LoVo (cell line): ENCODE measurements around the gene SAYSD1.
"Not testable (repeated sequence)": the region's sequence is repeated elsewhere in the genome, so short reads cannot be mapped to it uniquely, and the experiment has no call there.

Experiments used
- DNase-seq: peaks from one replicate; pipeline ENCODE4 v3.0.0-alpha.2; 2016; ENCODE audit warnings: low spot score

SAYSD1 gene, protein sequence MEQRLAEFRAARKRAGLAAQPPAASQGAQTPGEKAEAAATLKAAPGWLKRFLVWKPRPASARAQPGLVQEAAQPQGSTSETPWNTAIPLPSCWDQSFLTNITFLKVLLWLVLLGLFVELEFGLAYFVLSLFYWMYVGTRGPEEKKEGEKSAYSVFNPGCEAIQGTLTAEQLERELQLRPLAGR

DNA sequence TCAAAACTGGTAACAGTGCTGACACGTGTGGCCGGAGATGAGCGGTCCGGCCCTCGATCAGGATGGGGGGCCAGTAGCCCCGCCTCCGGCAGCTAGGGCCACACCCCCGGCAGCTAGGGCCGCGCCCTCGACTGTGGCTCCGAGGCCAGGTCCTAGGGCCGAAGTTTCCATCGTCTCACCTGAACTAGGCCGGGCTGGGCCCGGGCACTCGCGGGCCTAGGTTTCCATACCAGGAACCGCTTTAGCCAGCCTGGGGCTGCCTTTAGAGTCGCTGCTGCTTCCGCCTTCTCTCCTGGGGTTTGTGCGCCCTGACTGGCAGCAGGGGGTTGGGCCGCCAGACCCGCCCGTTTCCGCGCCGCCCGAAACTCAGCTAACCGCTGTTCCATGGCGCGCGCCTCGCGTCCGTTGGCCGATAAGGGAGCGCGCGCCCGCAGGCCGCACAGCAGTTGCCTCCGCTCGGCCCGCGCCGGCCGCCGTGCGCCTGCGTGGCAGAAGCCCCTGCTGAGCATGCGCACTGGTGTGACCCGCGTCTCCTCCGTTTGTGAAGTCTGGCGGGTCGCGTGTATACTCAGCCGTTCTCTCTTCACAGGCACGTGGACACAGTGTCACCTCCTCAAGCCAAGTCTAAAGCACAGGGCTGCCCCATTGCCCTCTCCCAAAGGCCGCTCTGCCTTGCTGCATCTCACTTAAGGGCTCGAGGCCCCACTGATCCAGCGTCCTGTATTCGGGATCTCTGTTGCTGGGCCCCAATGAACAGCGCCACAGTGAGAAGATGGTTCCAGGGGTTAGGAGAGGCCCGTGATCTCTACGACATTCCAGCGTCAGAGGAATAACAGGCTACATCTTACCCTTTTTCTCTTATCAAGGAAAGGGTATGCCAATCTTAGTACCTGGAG, at the start of gene SAYSD1:
TSS of gene SAYSD1 (minus strand) at position 483 of the 896 bp plus-strand sequence. CDS start at position 386, 97 bp downstream.
- peak; percentile 95 for DNase-seq

DNA sequence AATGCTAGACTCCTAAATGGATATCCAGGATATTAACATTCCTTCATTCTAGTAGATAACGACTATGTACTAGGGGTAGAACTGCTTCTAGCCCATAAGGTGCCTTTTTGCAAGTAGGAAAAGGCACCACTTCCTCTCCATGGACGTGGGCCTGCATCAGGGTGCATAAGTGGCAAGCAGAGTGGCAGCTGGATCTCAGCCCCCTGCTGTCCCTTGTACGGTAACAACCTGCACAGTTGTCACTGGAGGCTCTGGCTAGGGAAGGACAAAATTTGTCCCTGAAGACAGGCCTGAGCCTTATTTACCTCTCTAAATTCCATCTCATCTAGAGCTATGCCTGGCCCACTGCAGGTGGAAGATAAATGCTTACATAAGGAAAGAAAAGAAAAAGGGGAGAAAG, 42.5 kb upstream of the SAYSD1 start:
- DNase-seq = no peak

DNA sequence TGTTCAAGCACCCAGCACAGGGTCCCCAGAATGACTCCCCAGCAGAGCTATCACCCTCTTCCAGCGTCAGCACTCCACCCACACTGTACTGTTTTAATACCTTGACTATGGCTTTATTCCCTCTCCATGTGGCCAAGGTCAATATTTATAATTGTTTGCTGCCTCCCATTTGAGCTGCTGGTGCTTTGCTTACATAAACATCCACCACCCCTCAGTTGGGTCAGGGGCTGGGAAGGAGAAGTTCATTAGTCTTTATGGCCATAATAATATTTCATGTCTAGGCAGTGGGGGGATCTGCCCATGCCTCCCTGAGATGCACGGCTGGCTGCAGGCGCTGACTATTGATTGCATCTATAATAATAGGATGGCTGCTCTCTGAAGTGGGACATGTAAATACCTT, 41.8 kb upstream of the SAYSD1 start:
- no peak for DNase-seq

DNA sequence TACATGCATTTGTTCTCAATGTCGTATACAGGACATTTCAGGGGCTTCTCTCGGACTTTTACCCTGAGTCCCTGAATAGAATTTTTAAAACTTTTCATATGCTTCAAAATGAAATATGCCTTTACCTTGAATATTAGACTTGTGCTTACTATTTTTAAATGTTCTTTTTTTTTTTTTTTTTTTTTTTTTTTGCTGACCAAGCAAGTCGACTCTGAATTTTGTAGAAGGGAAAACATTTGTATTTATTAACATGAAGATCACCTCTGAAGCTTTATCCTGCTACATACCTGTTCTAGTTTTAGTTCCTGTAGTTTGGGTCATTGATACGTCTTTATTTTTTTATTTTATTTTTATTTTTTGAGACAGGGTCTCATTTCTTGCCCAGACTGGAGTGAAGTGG, 39.7 kb upstream of the SAYSD1 start:
- no peak for DNase-seq

DNA sequence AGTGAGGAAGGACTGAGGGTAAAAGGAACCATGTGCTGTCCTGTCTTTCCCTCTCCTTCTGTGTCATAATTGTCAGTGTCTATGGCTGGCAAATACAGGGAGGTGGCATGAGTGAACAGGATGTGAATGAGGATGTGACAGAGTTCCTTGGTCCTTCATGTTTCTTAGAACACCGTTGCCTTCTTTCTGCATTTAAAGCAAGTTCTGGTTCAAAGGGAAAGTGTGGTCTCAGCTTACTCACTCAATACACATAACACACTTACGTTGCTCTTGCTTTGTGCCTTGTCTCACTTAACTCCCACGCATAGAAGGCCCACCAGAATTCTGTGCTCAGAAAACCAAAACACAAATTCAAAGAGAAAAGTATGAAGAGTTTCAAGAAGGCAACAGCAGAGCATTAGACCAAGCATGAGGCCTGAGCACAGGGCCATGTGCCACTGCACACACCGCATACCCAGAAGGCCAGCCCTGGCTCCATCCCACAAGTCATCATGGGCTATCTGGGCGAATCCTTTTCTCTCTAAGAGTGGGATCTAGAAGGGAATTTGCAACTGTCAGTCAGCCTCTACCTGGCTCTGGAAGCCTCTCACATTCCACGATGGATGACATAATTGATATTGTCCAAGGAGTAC, 38.9 kb upstream of the SAYSD1 start:
- no peak for DNase-seq

DNA sequence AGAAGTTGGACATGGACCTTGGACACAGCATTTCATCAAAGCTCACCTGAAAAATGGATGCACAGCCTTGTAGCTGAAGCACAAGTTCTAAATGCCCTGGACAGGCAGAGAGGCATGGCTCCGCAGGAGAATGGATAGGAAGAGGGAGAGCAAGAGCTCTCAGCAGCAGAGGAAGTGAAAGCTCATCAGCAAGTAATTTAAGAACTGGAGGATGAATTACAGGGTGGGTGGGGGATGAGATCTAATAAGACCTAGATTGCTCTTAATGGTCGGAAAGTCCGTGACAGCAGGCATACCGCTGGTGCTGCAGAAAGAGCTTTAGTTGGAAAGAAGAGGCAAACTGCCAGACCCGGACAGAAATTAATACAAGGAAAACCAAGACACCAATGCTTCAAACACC, 37.3 kb upstream of the SAYSD1 start:
- DNase-seq = no peak

DNA sequence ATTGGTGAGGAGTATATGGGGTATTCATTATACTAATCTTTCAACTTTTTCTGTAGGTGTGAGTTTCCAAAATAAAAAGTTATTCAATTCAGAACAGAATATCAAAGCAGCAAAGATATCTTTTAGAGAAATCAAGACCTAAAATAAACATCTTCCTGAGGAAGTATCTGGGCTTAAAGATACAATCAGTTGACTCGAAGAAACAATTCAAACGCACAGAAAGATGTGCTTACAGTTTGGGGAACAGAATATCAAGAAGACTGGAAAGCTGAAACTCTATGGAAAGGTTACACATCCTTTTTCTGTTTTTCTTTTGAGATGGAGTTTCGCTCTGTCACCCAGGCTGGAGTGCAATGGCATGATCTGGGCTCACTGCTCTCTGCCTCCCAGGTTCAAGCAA, 36.2 kb upstream of the SAYSD1 start:
- no peak for DNase-seq

DNA sequence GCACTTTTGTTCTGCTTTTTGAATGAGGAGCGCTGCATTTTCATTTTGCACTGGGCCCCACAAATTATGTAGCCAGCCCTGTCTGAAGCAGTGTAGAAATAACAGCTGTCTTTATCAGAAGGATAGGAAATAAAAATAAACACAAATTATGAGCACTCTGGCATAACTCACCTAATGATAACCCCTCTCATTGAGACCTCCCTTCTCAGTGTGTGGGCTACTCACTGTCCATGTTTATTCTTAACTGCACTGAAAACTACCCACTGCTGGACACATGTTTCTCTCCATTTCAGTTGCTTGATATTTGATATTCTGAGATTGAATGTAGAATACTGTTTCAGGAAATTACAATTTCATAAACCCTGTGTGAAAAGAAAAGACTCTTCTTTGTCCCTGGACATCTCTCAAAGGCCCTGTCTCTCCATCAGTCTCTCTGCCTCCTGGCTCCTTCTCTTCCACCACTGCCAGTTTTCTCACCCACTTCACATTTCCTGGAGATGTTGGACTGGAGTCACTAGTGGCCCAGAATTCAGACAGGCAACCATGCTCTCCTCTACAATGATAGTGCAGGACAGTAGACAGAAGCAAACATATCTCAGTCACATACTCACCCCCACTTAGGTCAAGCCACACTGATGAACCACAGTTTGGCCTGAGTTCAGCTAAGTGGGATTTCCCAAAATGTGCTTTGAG, 29.6 kb upstream of the SAYSD1 start:
- DNase-seq = no peak

DNA sequence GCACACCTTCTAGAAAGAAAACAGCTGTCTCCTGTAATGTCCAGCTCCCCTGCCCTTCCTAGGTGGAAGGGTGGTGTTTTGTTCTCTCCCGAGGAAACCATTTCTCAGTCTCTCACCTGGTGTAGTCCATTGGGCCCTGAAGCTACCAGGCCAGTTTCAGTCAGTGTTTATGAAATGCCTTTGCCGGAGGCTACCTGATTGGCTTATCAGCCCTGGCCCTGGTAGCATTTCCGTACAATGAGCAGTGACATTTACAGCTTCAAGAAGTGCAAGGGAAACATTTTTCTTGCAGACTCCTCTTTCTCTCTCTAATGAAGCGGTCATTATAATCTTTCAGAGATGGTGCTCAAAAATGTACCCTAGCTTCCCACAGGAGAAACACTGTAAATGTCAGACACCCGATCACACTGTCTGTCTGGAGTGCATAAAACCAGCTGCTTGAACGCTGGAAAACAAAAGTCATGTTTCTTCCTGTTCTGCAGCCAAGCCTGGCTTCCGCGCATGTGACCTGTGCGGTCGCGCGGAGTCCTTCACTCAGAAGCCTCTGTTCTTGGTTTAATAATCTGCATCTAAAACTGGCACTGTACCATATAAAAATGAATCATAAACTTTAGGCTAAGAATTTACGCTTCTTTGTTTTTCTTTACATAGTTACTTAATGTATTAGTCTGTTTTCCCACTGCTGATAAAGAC, 28.4 kb upstream of the SAYSD1 start:
- DNase-seq = no peak

DNA sequence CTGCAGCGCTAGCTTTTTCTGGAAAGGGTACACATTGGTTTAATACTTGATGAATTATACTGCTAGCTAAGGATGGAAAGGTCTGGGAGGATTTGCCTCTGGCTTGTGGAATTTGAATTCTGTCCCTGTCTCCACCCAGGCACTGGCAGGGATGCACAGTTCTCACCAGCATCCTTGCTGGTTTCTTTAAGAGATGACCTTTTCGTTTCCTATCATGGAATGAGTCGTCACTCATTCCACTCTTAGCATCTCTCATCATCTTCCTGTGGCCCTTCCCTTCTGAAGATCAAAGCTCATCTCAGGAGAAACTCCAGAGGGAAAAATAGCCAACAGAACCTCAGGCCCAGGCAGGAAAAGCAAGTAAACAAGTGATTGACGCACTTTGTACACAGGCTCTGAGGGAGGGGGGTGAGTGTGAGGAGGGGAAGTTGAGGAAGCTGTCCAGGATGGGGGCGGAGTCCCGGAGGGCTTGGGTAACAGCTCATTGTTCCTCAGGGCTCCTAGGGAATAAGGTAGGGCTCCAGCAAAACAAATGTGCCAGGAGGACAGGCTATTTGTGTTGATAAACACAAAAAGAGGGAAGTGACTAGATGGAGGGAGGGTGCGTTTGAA, 25.7 kb upstream of the SAYSD1 start:
- DNase-seq = no peak

DNA sequence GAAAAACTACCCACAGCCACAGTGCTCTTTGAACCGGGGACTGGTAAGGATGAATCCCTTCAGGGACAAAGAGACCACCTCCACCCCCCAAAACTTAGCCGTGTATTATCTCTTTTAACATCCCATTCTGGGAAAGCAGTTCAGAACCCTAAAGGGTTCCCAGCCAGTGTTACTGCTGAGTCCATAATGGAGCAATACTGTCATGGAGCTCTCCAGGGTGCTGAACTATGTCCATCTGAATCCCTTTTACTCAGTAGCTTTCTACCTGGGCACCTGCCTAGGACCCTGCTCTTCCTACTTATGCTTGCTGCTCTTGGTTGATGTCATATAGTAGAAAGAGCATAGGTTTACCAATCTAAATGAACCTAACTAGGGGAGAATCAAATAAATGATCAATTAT, 22.3 kb upstream of the SAYSD1 start:
- DNase-seq = peak; percentile 47

DNA sequence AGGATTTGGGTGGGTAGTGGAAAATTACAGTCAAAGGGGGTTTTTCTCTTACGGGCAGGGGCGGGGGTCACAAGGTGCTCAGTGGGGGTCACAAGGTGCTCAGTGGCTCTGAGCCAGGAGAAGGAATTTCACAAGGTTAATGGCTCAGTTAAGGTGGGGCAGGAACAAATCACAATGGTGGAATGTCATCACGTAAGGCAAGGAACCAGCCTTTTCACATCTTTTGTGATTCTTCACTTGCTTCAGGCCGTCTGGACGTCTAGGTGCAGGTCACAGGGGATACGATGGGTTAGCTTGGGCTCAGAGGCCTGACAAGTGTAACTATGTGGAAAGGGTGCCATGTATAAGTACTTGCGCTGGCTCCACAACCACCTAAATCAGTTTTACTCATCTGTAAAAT, 21.2 kb upstream of the SAYSD1 start:
- DNase-seq = not testable (repeated sequence)

DNA sequence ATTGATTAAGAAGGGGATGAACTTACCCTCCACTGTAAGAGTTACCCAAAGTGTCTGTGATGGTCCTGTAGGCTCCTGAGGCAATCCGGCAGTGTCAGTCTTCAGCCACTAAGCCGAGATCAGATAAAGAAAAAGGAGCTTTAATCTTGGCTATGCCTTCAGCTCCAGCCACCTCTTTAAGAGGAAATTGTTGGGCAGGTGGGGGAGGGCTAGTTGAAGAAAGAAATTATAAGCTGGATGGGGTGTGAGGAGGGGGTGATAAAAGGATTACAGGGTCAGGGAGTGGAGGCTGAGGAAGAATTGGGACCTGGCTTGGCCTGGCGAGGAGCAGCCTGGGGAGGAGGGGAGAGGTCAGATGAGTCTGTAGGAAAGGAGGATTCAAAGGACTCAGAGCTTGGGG, 19.8 kb upstream of the SAYSD1 start:
- not testable (repeated sequence) for DNase-seq

DNA sequence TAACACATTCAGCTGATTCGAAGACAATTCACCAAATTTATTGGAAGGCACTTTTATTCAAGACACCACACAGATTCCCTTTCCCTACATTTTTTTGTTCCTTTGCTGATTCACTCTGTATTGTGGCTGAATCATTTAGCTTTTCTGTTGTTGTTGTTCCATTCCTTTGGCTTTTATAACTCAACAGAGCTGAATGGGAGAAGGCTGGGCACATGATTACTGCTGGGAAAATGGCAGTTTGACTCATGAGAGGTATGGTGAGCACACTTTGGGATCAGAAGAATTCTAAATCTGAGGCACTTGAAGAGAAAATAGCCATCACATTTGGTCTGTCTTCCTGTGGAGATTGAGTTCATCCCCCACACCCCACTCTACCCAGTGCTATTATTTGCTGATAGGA, 15.7 kb upstream of the SAYSD1 start:
- DNase-seq = no peak

DNA sequence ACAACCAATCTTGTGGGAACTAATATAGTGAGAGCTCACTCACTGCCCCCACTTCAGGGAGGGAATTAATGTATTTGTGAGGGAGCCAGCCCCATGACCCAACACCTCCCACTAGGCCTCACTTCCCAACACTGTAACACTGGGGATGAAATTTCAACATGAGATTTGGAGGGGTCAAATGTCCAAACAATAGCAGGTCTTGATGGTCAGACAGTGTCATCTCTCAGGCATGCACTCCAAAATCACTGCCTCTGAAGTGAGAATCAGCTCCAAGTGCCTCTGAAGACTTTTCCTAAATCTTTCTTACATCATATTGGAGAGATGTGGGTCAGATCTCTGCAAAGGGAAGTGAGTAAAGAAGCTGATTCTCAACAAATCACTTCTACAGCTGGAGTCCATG, 13.8 kb upstream of the SAYSD1 start:
- DNase-seq = no peak

DNA sequence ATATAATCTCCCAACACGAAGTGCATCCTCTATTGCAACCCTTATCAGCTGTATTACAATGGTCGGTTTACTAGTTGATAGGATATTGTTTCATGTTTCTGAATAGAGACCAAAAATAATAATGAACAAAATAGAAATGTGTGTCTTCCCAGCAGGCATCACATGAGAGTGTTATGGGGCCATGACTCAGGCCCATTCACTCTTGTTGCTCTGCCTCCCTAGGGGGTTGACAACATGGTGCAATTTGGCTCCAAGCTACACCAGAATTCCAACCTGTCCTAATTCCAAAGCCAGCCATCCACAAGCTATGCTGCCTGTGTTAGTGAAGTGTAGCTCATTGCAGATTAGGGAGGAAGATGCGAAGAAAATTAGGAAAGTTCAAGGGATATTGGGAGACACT, 13.1 kb upstream of the SAYSD1 start:
- DNase-seq = no peak

DNA sequence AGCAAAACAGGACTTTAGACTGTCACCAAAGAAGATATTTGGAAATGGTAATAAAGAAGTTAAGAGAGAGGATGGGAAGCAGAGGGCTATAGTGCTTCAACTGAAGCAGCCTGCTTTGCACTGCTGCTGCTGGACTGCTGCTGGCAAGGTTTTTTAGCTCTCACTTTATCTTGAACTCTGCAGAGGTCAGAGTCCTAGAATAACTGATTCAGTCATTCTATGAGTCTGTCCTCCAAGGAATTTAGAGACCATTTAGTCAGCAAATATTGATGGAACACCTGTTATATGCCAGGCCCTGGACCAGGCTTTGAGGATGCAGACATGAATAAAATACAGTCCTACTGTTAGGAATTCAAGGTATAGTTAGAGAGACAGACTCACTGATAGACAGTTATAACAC, 9.1 kb upstream of the SAYSD1 start:
- DNase-seq = no peak

DNA sequence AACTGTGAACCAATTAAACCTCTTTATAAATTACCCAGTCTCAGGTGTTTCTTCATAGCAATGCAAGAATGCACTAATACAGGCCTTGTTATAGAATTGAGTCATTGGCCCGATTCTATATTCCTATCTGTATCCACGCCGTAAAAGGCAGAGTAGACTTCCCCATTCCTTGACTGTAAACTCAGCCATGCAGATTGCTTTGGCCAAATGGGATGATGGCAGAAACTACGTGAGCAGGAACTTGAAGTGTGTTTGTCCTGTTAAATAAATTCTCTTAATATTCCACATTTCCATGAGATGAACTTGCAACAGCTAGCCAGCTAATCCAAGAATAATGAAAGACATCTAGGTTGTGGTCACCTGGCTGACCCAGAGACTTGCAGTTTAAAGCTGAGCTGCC, 3.9 kb upstream of the SAYSD1 start:
- DNase-seq = no peak

DNA sequence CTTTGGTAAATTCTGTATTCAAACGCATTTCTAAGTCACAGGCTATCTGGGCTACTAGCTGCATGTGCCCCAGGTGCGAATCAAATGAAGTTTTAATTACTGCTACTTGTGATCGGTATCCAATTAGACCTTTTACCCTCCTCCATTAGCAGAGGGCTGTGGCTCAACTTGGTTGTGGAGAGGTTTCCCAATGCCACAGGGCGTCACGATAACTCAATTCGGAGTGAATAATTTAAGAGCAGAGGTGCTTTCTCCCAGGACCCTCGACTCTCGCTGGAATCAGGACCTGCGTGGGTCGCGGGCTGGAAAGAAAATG, 640 bp downstream of the SAYSD1 start:
- DNase-seq = no peak

DNA sequence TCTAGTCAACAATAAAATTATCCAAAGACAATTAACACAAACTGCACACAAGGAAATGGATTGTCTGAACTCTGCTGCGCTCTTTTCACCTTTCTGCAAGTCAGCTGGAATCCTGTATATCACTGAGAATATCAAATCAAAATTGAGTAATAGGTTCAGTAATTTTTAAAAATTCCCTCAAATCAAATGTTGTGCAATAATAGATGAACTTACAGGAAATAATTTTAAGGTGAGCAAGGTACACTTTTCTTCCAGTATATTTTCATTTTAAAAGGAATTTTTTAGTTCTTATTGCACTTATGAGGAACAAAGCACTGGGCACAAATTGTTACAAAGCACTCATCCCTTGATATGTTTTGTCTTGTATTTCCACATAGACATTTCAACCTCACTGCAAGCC, 1.2 kb downstream of the SAYSD1 start:
- DNase-seq = no peak

DNA sequence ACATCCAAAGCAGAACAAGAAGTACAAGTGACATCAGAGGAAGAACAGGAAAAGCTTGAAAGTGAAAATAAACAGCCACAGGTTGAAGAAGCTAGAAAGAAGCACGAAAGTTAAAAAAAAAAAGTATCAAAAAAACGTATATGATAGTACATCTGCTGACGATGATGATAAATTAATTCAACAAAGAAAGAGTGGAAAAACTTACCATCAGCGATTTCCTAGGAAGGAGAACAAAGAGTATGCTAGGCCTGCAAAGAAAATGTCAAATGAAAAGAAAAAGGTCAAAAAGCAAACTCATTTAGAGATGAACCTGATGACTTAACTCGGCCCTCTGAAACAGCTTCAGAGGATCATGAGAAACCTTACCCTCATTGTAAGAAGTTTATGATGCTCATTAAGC, 3.7 kb downstream of the SAYSD1 start:
- no peak for DNase-seq
